ENCODE measurements around the gene GCNT2.

Gene GCNT2

DNA sequence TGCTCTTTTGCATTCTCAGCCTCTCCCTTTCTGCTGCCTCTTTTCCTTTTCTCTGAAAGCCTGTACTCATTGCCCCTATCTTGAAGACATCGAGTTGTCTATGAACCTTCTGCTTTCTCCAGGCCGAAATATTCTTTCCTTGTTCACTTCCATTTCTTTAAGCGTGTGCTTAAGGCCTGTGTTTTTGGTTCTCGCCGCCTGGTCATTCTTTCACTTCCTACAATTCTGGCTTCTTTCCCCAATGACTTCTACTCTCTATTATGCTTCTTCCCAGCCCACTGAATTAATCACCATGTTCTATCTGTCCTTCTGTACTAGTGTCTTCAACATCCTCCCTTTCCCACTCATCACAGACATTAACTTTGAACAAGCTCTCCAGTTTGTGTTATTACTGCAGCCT lies 103.7 kb downstream of the GCNT2 start:
- TF ChIP-seq FOXP2 (optimal IDR thresholded peaks at IDR 0.05; ENCODE audit: borderline replicate concordance, extremely low read depth, extremely low read length, insufficient read depth) (no peak), POLR2AphosphoS5 (IDR thresholded peaks at IDR 0.05; ENCODE audit: low read depth, low read length) (no peak), SIN3A (IDR thresholded peaks at IDR 0.05; ENCODE audit: borderline replicate concordance, insufficient read depth, low read length) (no peak), TAF1 (IDR thresholded peaks at IDR 0.05; ENCODE audit: borderline replicate concordance, insufficient read depth, low read length) (no peak)
- TF ChIP-seq, protein P1, sequence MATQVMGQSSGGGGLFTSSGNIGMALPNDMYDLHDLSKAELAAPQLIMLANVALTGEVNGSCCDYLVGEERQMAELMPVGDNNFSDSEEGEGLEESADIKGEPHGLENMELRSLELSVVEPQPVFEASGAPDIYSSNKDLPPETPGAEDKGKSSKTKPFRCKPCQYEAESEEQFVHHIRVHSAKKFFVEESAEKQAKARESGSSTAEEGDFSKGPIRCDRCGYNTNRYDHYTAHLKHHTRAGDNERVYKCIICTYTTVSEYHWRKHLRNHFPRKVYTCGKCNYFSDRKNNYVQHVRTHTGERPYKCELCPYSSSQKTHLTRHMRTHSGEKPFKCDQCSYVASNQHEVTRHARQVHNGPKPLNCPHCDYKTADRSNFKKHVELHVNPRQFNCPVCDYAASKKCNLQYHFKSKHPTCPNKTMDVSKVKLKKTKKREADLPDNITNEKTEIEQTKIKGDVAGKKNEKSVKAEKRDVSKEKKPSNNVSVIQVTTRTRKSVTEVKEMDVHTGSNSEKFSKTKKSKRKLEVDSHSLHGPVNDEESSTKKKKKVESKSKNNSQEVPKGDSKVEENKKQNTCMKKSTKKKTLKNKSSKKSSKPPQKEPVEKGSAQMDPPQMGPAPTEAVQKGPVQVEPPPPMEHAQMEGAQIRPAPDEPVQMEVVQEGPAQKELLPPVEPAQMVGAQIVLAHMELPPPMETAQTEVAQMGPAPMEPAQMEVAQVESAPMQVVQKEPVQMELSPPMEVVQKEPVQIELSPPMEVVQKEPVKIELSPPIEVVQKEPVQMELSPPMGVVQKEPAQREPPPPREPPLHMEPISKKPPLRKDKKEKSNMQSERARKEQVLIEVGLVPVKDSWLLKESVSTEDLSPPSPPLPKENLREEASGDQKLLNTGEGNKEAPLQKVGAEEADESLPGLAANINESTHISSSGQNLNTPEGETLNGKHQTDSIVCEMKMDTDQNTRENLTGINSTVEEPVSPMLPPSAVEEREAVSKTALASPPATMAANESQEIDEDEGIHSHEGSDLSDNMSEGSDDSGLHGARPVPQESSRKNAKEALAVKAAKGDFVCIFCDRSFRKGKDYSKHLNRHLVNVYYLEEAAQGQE (IDR thresholded peaks at IDR 0.05; ENCODE audit: insufficient read depth in 1 of 2, low read depth in 2 of 2, low read length in 2 of 2): no peak

DNA sequence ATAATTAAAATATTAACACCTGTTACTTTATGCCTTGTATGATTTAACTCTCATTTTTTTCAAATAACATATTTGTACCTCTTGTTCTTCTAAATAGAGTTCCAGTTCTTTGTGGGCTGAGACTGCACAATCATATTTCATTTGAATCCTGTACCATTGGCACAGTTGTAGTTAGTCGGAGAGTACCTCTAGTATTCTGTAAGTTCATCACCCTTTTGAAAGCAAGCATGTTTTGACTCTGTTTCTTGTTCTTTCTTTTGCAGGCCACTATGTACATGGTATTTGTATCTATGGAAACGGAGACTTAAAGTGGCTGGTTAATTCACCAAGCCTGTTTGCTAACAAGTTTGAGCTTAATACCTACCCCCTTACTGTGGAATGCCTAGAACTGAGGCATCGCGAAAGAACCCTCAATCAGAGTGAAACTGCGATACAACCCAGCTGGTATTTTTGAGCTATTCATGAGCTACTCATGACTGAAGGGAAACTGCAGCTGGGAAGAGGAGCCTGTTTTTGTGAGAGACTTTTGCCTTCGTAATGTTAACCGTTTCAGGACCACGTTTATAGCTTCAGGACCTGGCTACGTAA lies 105.1 kb downstream of the GCNT2 start:
- TF ChIP-seq SIN3A (IDR thresholded peaks at IDR 0.05; ENCODE audit: borderline replicate concordance, insufficient read depth, low read length): no peak
- TF ChIP-seq, protein P1 (IDR thresholded peaks at IDR 0.05; ENCODE audit: insufficient read depth in 1 of 2, low read depth in 2 of 2, low read length in 2 of 2): no peak
- no peak for TF ChIP-seq FOXP2 (optimal IDR thresholded peaks at IDR 0.05; ENCODE audit: borderline replicate concordance, extremely low read depth, extremely low read length, insufficient read depth)
- no peak for TF ChIP-seq TAF1 (IDR thresholded peaks at IDR 0.05; ENCODE audit: borderline replicate concordance, insufficient read depth, low read length)
- TF ChIP-seq POLR2AphosphoS5 (IDR thresholded peaks at IDR 0.05; ENCODE audit: low read depth, low read length): no peak

DNA sequence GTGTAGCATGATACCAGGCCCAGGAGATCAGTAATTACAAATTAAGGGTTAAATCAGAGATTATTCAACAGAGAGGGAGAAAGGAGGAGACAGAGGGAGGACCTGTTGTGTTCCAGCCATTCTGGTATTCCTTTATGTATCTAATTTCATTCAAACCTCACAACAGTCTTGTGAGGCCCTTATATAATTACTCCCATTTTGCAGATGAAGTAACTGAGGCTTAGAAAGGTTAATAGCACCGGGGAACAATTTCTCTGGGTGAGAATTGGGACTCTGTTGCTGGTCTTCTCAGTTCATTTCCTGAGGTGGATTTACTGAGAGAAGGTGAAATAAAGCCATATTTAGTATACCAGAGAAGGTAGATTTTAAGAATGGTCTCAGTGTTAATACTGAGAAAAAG lies 106.6 kb downstream of the GCNT2 start:
- TF ChIP-seq FOXP2 (optimal IDR thresholded peaks at IDR 0.05; ENCODE audit: borderline replicate concordance, extremely low read depth, extremely low read length, insufficient read depth) (no peak), SIN3A (IDR thresholded peaks at IDR 0.05; ENCODE audit: borderline replicate concordance, insufficient read depth, low read length) (no peak), TAF1 (IDR thresholded peaks at IDR 0.05; ENCODE audit: borderline replicate concordance, insufficient read depth, low read length) (no peak), POLR2AphosphoS5 (IDR thresholded peaks at IDR 0.05; ENCODE audit: low read depth, low read length) (no peak)
- TF ChIP-seq, protein P1 (IDR thresholded peaks at IDR 0.05; ENCODE audit: insufficient read depth in 1 of 2, low read depth in 2 of 2, low read length in 2 of 2): no peak

DNA sequence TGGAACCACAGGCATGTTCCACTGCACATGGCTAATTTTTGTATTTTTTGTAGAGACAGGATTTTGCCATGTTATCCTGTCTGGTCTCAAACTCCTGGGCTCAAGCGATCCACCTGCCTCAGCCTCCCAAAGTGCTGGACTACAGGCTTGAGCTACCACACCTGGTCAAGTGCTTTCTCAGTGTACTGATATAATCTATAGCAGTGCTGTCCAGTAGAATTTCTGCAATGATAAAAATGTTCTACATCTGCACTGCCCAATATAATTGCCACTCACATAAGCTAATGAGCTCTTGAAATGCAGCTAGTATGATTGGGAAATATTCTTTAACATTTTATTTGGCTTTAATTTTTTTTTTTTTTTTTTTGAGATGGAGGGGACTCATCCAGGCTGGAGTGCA lies 109.0 kb downstream of the GCNT2 start:
- TF ChIP-seq, protein P1 (IDR thresholded peaks at IDR 0.05; ENCODE audit: insufficient read depth in 1 of 2, low read depth in 2 of 2, low read length in 2 of 2): no peak
- TF ChIP-seq SIN3A (IDR thresholded peaks at IDR 0.05; ENCODE audit: borderline replicate concordance, insufficient read depth, low read length): no peak
- TF ChIP-seq TAF1 (IDR thresholded peaks at IDR 0.05; ENCODE audit: borderline replicate concordance, insufficient read depth, low read length): no peak
- no peak for TF ChIP-seq FOXP2 (optimal IDR thresholded peaks at IDR 0.05; ENCODE audit: borderline replicate concordance, extremely low read depth, extremely low read length, insufficient read depth)
- no peak for TF ChIP-seq POLR2AphosphoS5 (IDR thresholded peaks at IDR 0.05; ENCODE audit: low read depth, low read length)
